ENCODE data around the gene FCRLA.
"Not testable (repeated sequence)": the region's sequence is repeated elsewhere in the genome, so short reads cannot be mapped to it uniquely, and the experiment has no call there.

FCRLA gene

GRCh38 chr1:161722406-161722805 lies 15.4 kb downstream of the FCRLA start:
- no peaks in the 10 kb centered on the region for H3K9me3 Mint-ChIP-seq
- no peak for TF ChIP-seq CTCF (IDR thresholded peaks at IDR 0.05; ENCODE audit: unreplicated experiment in 3 of 3)
- H3K27me3 Mint-ChIP-seq (ENCODE audit: low read depth) = peaks cover 48% of the 10 kb centered on the region
- H3K27ac Mint-ChIP-seq = no peak overlapping the region
- no peak overlapping the region for H3K4me3 Mint-ChIP-seq
- peaks cover 5% of the 10 kb centered on the region for H3K4me1 Mint-ChIP-seq
- H3K36me3 Mint-ChIP-seq (ENCODE audit: low read depth) = no peaks in the 10 kb centered on the region

- H3K4me3 Mint-ChIP-seq = peak overlapping the region; percentile 50 to 72 (median 66)
- no peak overlapping the region for H3K27ac Mint-ChIP-seq
- no peak for TF ChIP-seq CTCF (IDR thresholded peaks at IDR 0.05; ENCODE audit: unreplicated experiment in 3 of 3)
- H3K9me3 Mint-ChIP-seq = no peaks in the 10 kb centered on the region
- H3K36me3 Mint-ChIP-seq (ENCODE audit: low read depth) = no peaks in the 10 kb centered on the region
- H3K4me1 Mint-ChIP-seq = peaks cover 5% of the 10 kb centered on the region
- H3K27me3 Mint-ChIP-seq (ENCODE audit: low read depth) = peaks cover 52% of the 10 kb centered on the region
These were observed 16.6 kb downstream of the FCRLA start for GRCh38 chr1:161723459-161724141.

- H3K9me3 Mint-ChIP-seq; H3K36me3 Mint-ChIP-seq (ENCODE audit: low read depth); H3K4me1 Mint-ChIP-seq: not testable (repeated sequence)
- Mint-ChIP-seq H3K4me3 (peak overlapping the region; percentile 93 to 96 (median 96)), H3K27me3 (ENCODE audit: low read depth) (peaks cover 55% of the 10 kb centered on the region), H3K27ac (peak overlapping the region; percentile 76 to 96 (median 91))
These were observed 18.4 kb downstream of the FCRLA start for GRCh38 chr1:161725258-161725907.

- Mint-ChIP-seq H3K36me3 (ENCODE audit: low read depth) (no peaks in the 10 kb centered on the region), H3K27ac (peak overlapping the region; percentile 76 to 96 (median 91)), H3K4me3 (peak overlapping the region; percentile 93 to 96 (median 96)), H3K27me3 (ENCODE audit: low read depth) (peaks cover 55% of the 10 kb centered on the region), H3K9me3 (no peaks in the 10 kb centered on the region), H3K4me1 (peaks cover 5% of the 10 kb centered on the region)
- peak; percentile 43 to 57 (median 52) for TF ChIP-seq CTCF (IDR thresholded peaks at IDR 0.05; ENCODE audit: unreplicated experiment in 3 of 3)
These were observed 19.0 kb downstream of the FCRLA start for GRCh38 chr1:161725908-161726472.

- Mint-ChIP-seq H3K4me3 (peak overlapping the region; percentile 93 to 96 (median 96)), H3K36me3 (ENCODE audit: low read depth) (no peaks in the 10 kb centered on the region), H3K4me1 (peaks cover 5% of the 10 kb centered on the region), H3K9me3 (no peaks in the 10 kb centered on the region), H3K27ac (peak overlapping the region; percentile 86 to 96 (median 91)), H3K27me3 (ENCODE audit: low read depth) (peaks cover 52% of the 10 kb centered on the region)
- no peak for TF ChIP-seq CTCF (IDR thresholded peaks at IDR 0.05; ENCODE audit: unreplicated experiment in 3 of 3)
These were observed 19.6 kb downstream of the FCRLA start for GRCh38 chr1:161726473-161727255.

Measured in nephron (organoid).